Measurements from ENCODE around the gene CACNG6.

DNA sequence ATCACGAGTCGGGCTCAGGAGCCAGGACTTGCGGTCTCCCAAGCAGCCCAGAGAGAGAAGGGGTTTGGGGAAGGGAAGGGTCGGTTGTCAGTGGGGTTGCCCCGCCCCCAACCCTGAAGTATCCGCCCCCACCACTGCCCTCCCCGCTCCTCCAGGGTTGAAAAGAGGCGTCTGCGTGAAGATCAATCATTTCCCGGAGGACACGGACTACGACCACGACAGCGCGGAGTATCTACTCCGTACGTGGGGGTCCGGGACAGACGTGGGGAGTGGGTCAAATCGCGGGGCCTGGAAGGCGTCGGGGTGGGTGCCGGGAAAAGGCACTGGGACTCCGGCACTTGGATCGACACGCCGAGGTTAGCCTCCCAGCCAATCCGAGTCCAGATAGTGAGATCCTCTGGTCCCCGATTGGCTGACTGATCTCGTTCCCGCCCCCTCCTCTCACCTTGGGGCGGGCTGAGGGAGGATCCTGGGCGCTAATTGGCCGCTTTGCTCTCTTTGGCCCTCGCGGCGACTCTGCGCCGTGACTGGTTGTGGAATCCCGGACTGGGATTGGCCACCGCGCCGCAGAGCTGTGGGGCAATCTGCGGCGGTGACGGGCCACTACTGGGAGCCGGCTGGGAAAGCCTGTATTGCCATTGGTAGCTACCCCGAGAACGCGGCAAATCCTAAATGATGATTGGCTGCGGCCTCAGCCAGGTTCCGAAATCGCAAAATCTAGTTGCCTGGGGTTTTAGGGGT lies 13.3 kb upstream of the CACNG6 start:
- TF ChIP-seq, protein P1, sequence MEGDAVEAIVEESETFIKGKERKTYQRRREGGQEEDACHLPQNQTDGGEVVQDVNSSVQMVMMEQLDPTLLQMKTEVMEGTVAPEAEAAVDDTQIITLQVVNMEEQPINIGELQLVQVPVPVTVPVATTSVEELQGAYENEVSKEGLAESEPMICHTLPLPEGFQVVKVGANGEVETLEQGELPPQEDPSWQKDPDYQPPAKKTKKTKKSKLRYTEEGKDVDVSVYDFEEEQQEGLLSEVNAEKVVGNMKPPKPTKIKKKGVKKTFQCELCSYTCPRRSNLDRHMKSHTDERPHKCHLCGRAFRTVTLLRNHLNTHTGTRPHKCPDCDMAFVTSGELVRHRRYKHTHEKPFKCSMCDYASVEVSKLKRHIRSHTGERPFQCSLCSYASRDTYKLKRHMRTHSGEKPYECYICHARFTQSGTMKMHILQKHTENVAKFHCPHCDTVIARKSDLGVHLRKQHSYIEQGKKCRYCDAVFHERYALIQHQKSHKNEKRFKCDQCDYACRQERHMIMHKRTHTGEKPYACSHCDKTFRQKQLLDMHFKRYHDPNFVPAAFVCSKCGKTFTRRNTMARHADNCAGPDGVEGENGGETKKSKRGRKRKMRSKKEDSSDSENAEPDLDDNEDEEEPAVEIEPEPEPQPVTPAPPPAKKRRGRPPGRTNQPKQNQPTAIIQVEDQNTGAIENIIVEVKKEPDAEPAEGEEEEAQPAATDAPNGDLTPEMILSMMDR (IDR thresholded peaks at IDR 0.05), result no peak
- TF ChIP-seq POLR2A (IDR thresholded peaks at IDR 0.05), result no peak
